Neural progenitor cell (in vitro differentiated cells): ENCODE measurements around the gene METRN. TPM values are rescaled to one million over a fixed set of nuclear protein-coding genes. Genes with fewer than 3 reads are reported as not detected.

Experiments
- DNase-seq: peaks from one replicate; pipeline ENCODE4 v3.0.0-alpha.2; 2016; ENCODE audit warnings: low spot score
- H2AFZ ChIP-seq: fragments of 200-600 bp; sonication (generic); replicated peaks from 2 replicates; pipeline ENCODE4 v1.6.1; 2016; ENCODE audit warnings: antibody characterized with exemption
- H3F3A ChIP-seq: fragments of 200-600 bp; sonication (generic); 2 replicates; pipeline ENCODE4 v1.6.1; 2016; ENCODE audit warnings: antibody characterized with exemption, low read depth
- H3K27ac ChIP-seq: fragments of 200-600 bp; sonication (generic); 2 replicates; pipeline ENCODE4 v1.5.1; 2016; ENCODE audit warnings: mild to moderate bottlenecking
- H3K27me3 ChIP-seq: fragments of 200-600 bp; sonication (generic); 2 replicates; pipeline ENCODE4 v1.6.1; 2016; ENCODE audit warnings: mild to moderate bottlenecking, moderate library complexity
- H3K36me3 ChIP-seq: fragments of 200-600 bp; sonication (generic); 2 replicates; pipeline ENCODE4 v1.5.1; 2016
- H3K4me1 ChIP-seq: fragments of 200-600 bp; sonication (generic); 2 replicates; pipeline ENCODE4 v1.6.1; 2016; ENCODE audit warnings: mixed run types
- H3K4me2 ChIP-seq: fragments of 200-600 bp; sonication (generic); 2 replicates; pipeline ENCODE4 v1.6.1; 2016
- H3K4me3 ChIP-seq: fragments of 200-600 bp; sonication (generic); 2 replicates; pipeline ENCODE4 v1.5.1; 2016
- H3K79me2 ChIP-seq: fragments of 200-600 bp; sonication (generic); 2 replicates; pipeline ENCODE4 v1.6.1; 2016; ENCODE audit warnings: low read depth
- H3K9ac ChIP-seq: fragments of 200-600 bp; sonication (generic); 2 replicates; pipeline ENCODE4 v1.6.1; 2016
- H3K9me3 ChIP-seq: fragments of 200-600 bp; sonication (generic); 2 replicates; pipeline ENCODE4 v1.5.1; 2016; ENCODE audit warnings: low read depth
- H4K20me1 ChIP-seq: fragments of 200-600 bp; sonication (generic); 2 replicates; pipeline ENCODE4 v1.6.1; 2016; ENCODE audit warnings: low read depth
- H3K27ac Mint-ChIP-seq: 3 replicates; pipeline ENCODE4 v1.8.0; 2021; ENCODE audit warnings: mixed read lengths
- H3K27me3 Mint-ChIP-seq: 2 replicates; pipeline ENCODE4 v1.8.0; 2022; ENCODE audit warnings: low read depth, mild to moderate bottlenecking, inconsistent platforms, moderate library complexity, mixed read lengths; ENCODE audit not compliant: insufficient read depth
- H3K36me3 Mint-ChIP-seq: 3 replicates; pipeline ENCODE4 v1.8.0; 2021; ENCODE audit warnings: mixed read lengths
- H3K4me1 Mint-ChIP-seq: 3 replicates; pipeline ENCODE4 v1.8.0; 2021; ENCODE audit warnings: mixed read lengths
- H3K4me3 Mint-ChIP-seq: 3 replicates; pipeline ENCODE4 v1.8.0; 2021; ENCODE audit warnings: mild to moderate bottlenecking, moderate library complexity, mixed read lengths
- H3K9me3 Mint-ChIP-seq: 3 replicates; pipeline ENCODE4 v1.8.0; 2020; ENCODE audit warnings: mixed read lengths
- EZH2 ChIP-seq: fragments of 200-600 bp; sonication (generic); IDR thresholded peaks from 2 replicates; pipeline ENCODE4 v1.6.1; 2017; ENCODE audit warnings: antibody characterized with exemption, mild to moderate bottlenecking, moderate library complexity
- EZH2phosphoT487 ChIP-seq: fragments of 200-600 bp; sonication (generic); IDR thresholded peaks from 2 replicates; pipeline ENCODE4 v1.6.1; 2017; ENCODE audit warnings: antibody characterized with exemption
- total RNA-seq: library from RNA; depleted of rRNA; stranded (reverse); fragments of >200 nt; gene quantifications from 2 replicates; pipeline ENCODE4 v1.2.3, GENCODE V29; 2015; ENCODE audit warnings: low replicate concordance
- TF ChIP-seq, protein P1 (sequence below): fragments of 200-600 bp; sonication (generic); IDR thresholded peaks from 2 replicates; pipeline ENCODE4 v1.5.1; 2017; ENCODE audit warnings: antibody characterized with exemption, mild to moderate bottlenecking

Gene METRN
- total RNA-seq, 1 donor from 2014 or later, result 24.3 TPM

DNA sequence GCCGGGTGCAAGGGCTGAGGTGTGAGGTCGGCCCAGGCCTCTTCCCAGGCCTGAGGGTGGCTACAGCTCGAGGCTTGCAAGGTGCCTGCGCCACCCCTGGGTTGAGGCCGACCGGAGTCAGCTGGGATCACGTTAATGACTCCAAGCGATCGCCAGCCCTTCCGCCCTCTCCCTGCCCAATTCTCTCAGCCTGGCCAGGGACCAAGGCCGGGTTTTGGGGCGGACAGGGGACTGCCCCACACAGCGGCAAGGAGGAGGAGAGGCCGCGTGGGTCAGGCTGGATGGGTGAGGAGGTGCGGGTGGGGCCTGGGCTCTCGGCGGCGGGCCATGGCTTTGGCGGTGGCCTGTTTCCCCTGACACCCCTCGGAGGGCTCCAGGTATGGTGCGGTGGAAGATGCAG is 21.6 kb upstream of the METRN start:
- Mint-ChIP-seq H3K36me3 (no peaks in the 10 kb centered on the region), H3K27ac (no peak overlapping the region), H3K27me3 (peaks cover 36% of the 10 kb centered on the region), H3K9me3 (no peaks in the 10 kb centered on the region), H3K4me3 (peak overlapping the region; percentile 48), H3K4me1 (peaks cover 16% of the 10 kb centered on the region)
- peaks cover 8% of the 10 kb centered on the region for H3K4me1 ChIP-seq
- no peaks in the 10 kb centered on the region for H3K9me3 ChIP-seq
- no peaks in the 10 kb centered on the region for H3K36me3 ChIP-seq
- H4K20me1 ChIP-seq, result peaks cover 13% of the 10 kb centered on the region
- peak overlapping the region; percentile 44 for H3K4me3 ChIP-seq
- TF ChIP-seq EZH2 (no peak), EZH2phosphoT487 (no peak)
- TF ChIP-seq, protein P1, sequence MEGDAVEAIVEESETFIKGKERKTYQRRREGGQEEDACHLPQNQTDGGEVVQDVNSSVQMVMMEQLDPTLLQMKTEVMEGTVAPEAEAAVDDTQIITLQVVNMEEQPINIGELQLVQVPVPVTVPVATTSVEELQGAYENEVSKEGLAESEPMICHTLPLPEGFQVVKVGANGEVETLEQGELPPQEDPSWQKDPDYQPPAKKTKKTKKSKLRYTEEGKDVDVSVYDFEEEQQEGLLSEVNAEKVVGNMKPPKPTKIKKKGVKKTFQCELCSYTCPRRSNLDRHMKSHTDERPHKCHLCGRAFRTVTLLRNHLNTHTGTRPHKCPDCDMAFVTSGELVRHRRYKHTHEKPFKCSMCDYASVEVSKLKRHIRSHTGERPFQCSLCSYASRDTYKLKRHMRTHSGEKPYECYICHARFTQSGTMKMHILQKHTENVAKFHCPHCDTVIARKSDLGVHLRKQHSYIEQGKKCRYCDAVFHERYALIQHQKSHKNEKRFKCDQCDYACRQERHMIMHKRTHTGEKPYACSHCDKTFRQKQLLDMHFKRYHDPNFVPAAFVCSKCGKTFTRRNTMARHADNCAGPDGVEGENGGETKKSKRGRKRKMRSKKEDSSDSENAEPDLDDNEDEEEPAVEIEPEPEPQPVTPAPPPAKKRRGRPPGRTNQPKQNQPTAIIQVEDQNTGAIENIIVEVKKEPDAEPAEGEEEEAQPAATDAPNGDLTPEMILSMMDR, result no peak
- peaks cover 10% of the 10 kb centered on the region for H3K79me2 ChIP-seq
- H3K4me2 ChIP-seq, result peak overlapping the region; percentile 76
- peaks cover 32% of the 10 kb centered on the region for H3F3A ChIP-seq
- DNase-seq, result no peak
- H3K27me3 ChIP-seq, result peaks cover 80% of the 10 kb centered on the region
- no peak overlapping the region for H3K9ac ChIP-seq
- H2AFZ ChIP-seq, result no peak overlapping the region
- no peak overlapping the region for H3K27ac ChIP-seq

DNA sequence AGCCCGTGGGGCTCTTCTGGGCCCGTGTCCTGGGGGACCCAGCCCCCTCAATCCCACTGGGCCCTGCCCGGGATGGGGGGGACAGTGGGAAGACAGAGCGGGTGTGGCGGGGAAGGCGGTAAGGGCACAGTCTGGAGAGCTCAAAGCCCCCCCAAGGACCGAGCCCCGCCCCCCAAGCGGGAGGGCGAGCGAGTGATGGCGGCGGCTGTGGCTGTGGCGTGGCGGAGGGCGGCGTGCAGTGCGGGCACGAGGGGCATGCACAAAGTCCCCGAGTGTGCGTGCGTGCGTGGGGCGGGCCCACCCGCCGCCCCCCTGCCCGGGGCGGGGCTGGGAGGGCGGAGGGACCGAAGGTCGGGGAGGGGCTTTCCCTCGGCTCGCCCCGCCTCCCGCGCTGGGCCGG is 21.2 kb upstream of the METRN start:
- Histone ChIP-seq H3K4me1 (peaks cover 8% of the 10 kb centered on the region), H3K27me3 (peaks cover 84% of the 10 kb centered on the region), H2AFZ (no peak overlapping the region), H3K4me3 (peak overlapping the region; percentile 44), H3K9me3 (no peaks in the 10 kb centered on the region), H3K36me3 (no peaks in the 10 kb centered on the region), H4K20me1 (peaks cover 13% of the 10 kb centered on the region), H3K79me2 (peaks cover 7% of the 10 kb centered on the region), H3K9ac (no peak overlapping the region), H3K27ac (no peak overlapping the region), H3K4me2 (peak overlapping the region; percentile 76), H3F3A (peaks cover 32% of the 10 kb centered on the region)
- TF ChIP-seq, protein P1, result no peak
- TF ChIP-seq EZH2phosphoT487, result no peak
- no peak for TF ChIP-seq EZH2
- Mint-ChIP-seq H3K27ac (no peak overlapping the region), H3K36me3 (no peaks in the 10 kb centered on the region), H3K4me3 (no peak overlapping the region), H3K4me1 (peaks cover 15% of the 10 kb centered on the region), H3K9me3 (no peaks in the 10 kb centered on the region), H3K27me3 (peaks cover 37% of the 10 kb centered on the region)
- DNase-seq, result no peak

DNA sequence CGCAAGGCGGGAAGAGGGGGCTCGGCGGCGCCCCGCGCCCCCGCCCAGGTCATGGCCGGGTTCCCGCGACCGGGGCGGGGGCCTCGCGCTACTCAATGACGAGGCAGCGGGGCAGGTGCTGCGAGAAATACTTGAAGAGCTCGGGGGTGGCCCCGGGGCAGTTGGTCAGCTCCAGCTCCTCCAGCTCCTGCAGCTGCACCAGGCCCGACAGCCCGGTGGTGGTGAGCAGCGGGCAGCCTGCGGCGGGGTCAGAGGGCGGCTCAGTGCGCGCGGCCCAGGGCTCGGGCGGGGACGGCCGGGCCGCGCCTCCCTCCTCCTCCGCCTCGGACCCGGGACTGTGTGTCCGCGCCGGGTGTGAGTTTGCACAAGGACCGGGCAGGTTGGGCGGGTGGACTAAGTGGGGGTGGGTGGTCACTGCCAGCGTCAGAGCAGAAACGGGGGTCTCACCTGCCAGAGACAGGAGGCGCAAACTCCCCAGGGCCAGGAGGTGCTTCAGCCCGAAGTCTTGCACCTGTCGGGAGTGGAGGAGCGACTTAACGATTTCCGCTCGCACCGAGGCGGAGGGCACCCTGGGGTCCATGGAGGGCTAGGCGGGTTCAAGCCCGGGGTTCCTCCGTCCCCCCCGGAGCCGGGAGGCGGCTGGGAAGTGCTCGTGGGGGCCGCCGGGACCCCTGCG is 20.6 kb upstream of the METRN start:
- H3K9me3 Mint-ChIP-seq, result no peaks in the 10 kb centered on the region
- Histone ChIP-seq H3K4me2 (peak overlapping the region; percentile 76), H3K27me3 (peaks cover 89% of the 10 kb centered on the region), H3K27ac (no peak overlapping the region), H3K79me2 (peaks cover 2% of the 10 kb centered on the region), H3K36me3 (no peaks in the 10 kb centered on the region), H3F3A (peaks cover 32% of the 10 kb centered on the region), H3K9me3 (no peaks in the 10 kb centered on the region), H3K4me3 (peak overlapping the region; percentile 44), H4K20me1 (peaks cover 18% of the 10 kb centered on the region), H3K4me1 (peaks cover 8% of the 10 kb centered on the region), H2AFZ (no peak overlapping the region), H3K9ac (no peak overlapping the region)
- H3K27ac Mint-ChIP-seq, result no peak overlapping the region
- peaks cover 11% of the 10 kb centered on the region for H3K4me1 Mint-ChIP-seq
- no peaks in the 10 kb centered on the region for H3K36me3 Mint-ChIP-seq
- DNase-seq, result peak; percentile 69
- H3K4me3 Mint-ChIP-seq, result peak overlapping the region; percentile 70
- peak; percentile 86 for TF ChIP-seq EZH2phosphoT487
- TF ChIP-seq, protein P1, result no peak
- TF ChIP-seq EZH2, result peak; percentile 93
- peaks cover 40% of the 10 kb centered on the region for H3K27me3 Mint-ChIP-seq
